Measurements from ENCODE around the gene MDM4. TPM values are rescaled to one million over a fixed set of nuclear protein-coding genes. Genes with fewer than 3 reads are reported as not detected.

MDM4 gene
- total RNA-seq, 2 experiments from 2014 or later = 89.1 to 94.6 TPM

GRCh38 chr1:204503913-204504519 is 12.2 kb upstream of the MDM4 start:
- Mint-ChIP-seq H3K27me3 (peaks cover 2% of the 10 kb centered on the region), H3K36me3 (ENCODE audit: low read depth) (peaks cover 7% of the 10 kb centered on the region), H3K4me3 (no peak overlapping the region), H3K4me1 (peaks cover 31% of the 10 kb centered on the region), H3K27ac (peak overlapping the region; percentile 9), H3K9me3 (ENCODE audit: low read depth) (no peaks in the 10 kb centered on the region)
- intact Hi-C loops (cut with DNase I, micrococcal nuclease) = loop anchor here (1.0 to 10.0 kb wide), 7 partner anchors 10 to 1179 kb away; partner anchors contain the start of gene PIK3C2B (in 1 of the 2)
- ChIA-PET POLR2A (no interaction called here), CTCF (interaction anchor here (0.7 to 18.6 kb wide), 23 partner anchors 10 to 324 kb away, joined by 3 to 910 read pairs (median 8); partner anchors contain the start of genes MDM4 and PIK3C2B)
- no peak for ATAC-seq
- no peak for DNase-seq

GRCh38 chr1:204505674-204506200 is 10.5 kb upstream of the MDM4 start:
- H3K36me3 Mint-ChIP-seq (ENCODE audit: low read depth) = peaks cover 7% of the 10 kb centered on the region
- ChIA-PET POLR2A (interaction anchor here (0.8 to 3.1 kb wide), 3 partner anchors 10 to 12 kb away, joined by 3 to 63 read pairs (median 5); partner anchors contain the start of gene MDM4), CTCF (interaction anchor here (0.7 to 18.6 kb wide), 16 partner anchors 8 to 343 kb away, joined by 3 to 910 read pairs (median 6); partner anchors contain the start of genes MDM4 and PIK3C2B)
- H3K4me1 Mint-ChIP-seq = peaks cover 26% of the 10 kb centered on the region
- DNase-seq (no peak), ATAC-seq (no peak)
- H3K27me3 Mint-ChIP-seq = peaks cover 2% of the 10 kb centered on the region
- peak overlapping the region; percentile 89 for H3K4me3 Mint-ChIP-seq
- H3K9me3 Mint-ChIP-seq (ENCODE audit: low read depth) = no peaks in the 10 kb centered on the region
- peak overlapping the region; percentile 99 for H3K27ac Mint-ChIP-seq
- intact Hi-C loops (cut with DNase I, micrococcal nuclease) = loop anchor here (1.0 to 10.0 kb wide), 10 partner anchors 15 to 1243 kb away; partner anchors contain the start of genes PPP1R15B (in 2 of the 2), SNRPE (in 1 of the 2), ZBED6 (in 1 of the 2) and ZC3H11A (in 1 of the 2)

GRCh38 chr1:204506201-204506968 is 9.8 kb upstream of the MDM4 start:
- Mint-ChIP-seq H3K4me1 (peaks cover 28% of the 10 kb centered on the region), H3K27me3 (peaks cover 2% of the 10 kb centered on the region), H3K36me3 (ENCODE audit: low read depth) (peaks cover 7% of the 10 kb centered on the region), H3K27ac (peak overlapping the region; percentile 99), H3K9me3 (ENCODE audit: low read depth) (no peaks in the 10 kb centered on the region), H3K4me3 (peak overlapping the region; percentile 89)
- CTCF ChIA-PET = interaction anchor here (0.7 to 18.6 kb wide), 17 partner anchors 9 to 343 kb away, joined by 3 to 910 read pairs (median 6); partner anchors contain the start of genes MDM4 and PIK3C2B
- DNase-seq = peak; percentile 86
- POLR2A ChIA-PET = interaction anchor here (0.6 to 3.1 kb wide), 3 partner anchors 10 to 14 kb away, joined by 3 to 63 read pairs (median 3); partner anchors contain the start of gene MDM4
- peak; percentile 82 for ATAC-seq
- intact Hi-C loops (cut with DNase I, micrococcal nuclease) = loop anchor here (1.0 to 10.0 kb wide), 10 partner anchors 14 to 1242 kb away; partner anchors contain the start of genes PPP1R15B (in 2 of the 2), SNRPE (in 1 of the 2), ZBED6 (in 1 of the 2) and ZC3H11A (in 1 of the 2)

DNA sequence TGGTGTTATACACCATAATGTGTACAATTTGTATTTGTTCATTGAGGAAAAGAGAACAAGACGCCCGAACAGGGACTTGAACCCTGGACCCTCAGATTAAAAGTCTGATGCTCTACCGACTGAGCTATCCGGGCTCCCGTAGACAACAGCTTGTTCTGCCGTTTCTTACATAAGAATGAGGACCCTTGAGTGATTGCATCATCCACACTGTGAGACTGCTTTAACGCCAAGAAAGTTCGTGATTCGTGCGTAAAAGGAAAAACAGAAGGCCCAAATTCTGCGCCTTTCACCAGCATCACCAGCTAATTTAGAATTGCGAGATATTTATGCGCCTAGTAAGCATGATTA is 9.3 kb upstream of the MDM4 start:
- Mint-ChIP-seq H3K27me3 (peaks cover 2% of the 10 kb centered on the region), H3K27ac (peak overlapping the region; percentile 99), H3K36me3 (ENCODE audit: low read depth) (peaks cover 7% of the 10 kb centered on the region), H3K4me3 (peak overlapping the region; percentile 89), H3K4me1 (peaks cover 28% of the 10 kb centered on the region), H3K9me3 (ENCODE audit: low read depth) (no peaks in the 10 kb centered on the region)
- intact Hi-C loops (cut with DNase I, micrococcal nuclease) = loop anchor here (1.0 to 10.0 kb wide), 11 partner anchors 9 to 1242 kb away; partner anchors contain the start of genes MDM4 (in 2 of the 2), PPP1R15B (in 2 of the 2), SNRPE (in 1 of the 2) and ZBED6 (in 1 of the 2)
- peak; percentile 91 for DNase-seq
- CTCF ChIA-PET = interaction anchor here (0.6 to 18.6 kb wide), 18 partner anchors 9 to 300 kb away, joined by 3 to 910 read pairs (median 6); partner anchors contain the start of genes MDM4 and PIK3C2B
- ATAC-seq = peak; percentile 72
- POLR2A ChIA-PET = interaction anchor here (0.6 to 3.1 kb wide), 4 partner anchors 9 to 103 kb away, joined by 3 to 63 read pairs (median 4); partner anchors contain the start of gene MDM4

- H3K4me3 Mint-ChIP-seq = peak overlapping the region; percentile 89
- POLR2A ChIA-PET = interaction anchor here (0.6 to 3.1 kb wide), 3 partner anchors 8 to 103 kb away, joined by 3 to 63 read pairs (median 4); partner anchors contain the start of gene MDM4
- H3K27me3 Mint-ChIP-seq = peaks cover 2% of the 10 kb centered on the region
- DNase-seq = peak; percentile 63
- intact Hi-C loops (cut with DNase I, micrococcal nuclease) = loop anchor here (1.0 to 10.0 kb wide), 8 partner anchors 9 to 1241 kb away; partner anchors contain the start of genes MDM4 (in 2 of the 2), PPP1R15B (in 1 of the 2), SNRPE (in 1 of the 2) and ZBED6 (in 1 of the 2)
- CTCF ChIA-PET = interaction anchor here (0.6 to 18.6 kb wide), 15 partner anchors 10 to 300 kb away, joined by 3 to 910 read pairs (median 7); partner anchors contain the start of genes MDM4 and PIK3C2B
- peaks cover 30% of the 10 kb centered on the region for H3K4me1 Mint-ChIP-seq
- peaks cover 7% of the 10 kb centered on the region for H3K36me3 Mint-ChIP-seq (ENCODE audit: low read depth)
- H3K27ac Mint-ChIP-seq = peak overlapping the region; percentile 99
- H3K9me3 Mint-ChIP-seq (ENCODE audit: low read depth) = no peaks in the 10 kb centered on the region
- peak; percentile 10 for ATAC-seq
Observed at GRCh38 chr1:204507317-204508105, 8.7 kb upstream of the MDM4 start.

DNA sequence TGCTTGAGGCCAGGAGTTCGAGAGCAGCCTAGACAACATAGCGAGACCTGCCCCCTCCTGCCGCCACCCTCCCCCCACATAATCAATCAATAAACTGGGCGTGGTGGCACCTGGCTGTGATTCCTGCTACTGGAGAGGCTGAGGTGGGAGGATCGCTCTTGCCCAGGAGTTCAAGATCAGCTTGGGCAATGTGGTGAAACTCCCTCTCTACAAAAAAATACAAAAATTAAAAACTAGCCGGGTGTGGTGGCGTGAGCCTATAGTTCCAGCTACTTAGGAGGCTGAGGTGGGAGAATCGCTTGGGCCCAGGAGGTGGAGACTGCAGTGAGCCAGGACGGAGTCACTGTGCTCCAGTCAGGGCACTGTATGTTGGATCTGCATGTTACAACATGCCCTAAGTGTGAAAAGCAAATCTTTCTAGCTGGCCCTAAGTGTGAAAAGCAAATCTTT is 7.0 kb upstream of the MDM4 start:
- Mint-ChIP-seq H3K27ac (no peak overlapping the region), H3K4me1 (peaks cover 38% of the 10 kb centered on the region), H3K36me3 (ENCODE audit: low read depth) (peaks cover 7% of the 10 kb centered on the region), H3K27me3 (peaks cover 2% of the 10 kb centered on the region), H3K9me3 (ENCODE audit: low read depth) (no peaks in the 10 kb centered on the region), H3K4me3 (no peak overlapping the region)
- ChIA-PET CTCF (interaction anchor here (0.8 to 5.5 kb wide), 4 partner anchors 8 to 78 kb away, joined by 3 to 60 read pairs (median 4); partner anchors contain the start of gene MDM4), POLR2A (interaction anchor here (1.0 kb wide), 1 partner anchor 12 kb away, joined by 3 read pairs; no protein-coding TSS in a partner anchor)
- no peak for DNase-seq
- no peak for ATAC-seq
- intact Hi-C loops (cut with DNase I, micrococcal nuclease) = loop anchor here (5.0 to 10.0 kb wide), 3 partner anchors 298 to 1184 kb away; partner anchors contain the start of genes ZBED6 (in 1 of the 2) and ZC3H11A (in 1 of the 2)

DNA sequence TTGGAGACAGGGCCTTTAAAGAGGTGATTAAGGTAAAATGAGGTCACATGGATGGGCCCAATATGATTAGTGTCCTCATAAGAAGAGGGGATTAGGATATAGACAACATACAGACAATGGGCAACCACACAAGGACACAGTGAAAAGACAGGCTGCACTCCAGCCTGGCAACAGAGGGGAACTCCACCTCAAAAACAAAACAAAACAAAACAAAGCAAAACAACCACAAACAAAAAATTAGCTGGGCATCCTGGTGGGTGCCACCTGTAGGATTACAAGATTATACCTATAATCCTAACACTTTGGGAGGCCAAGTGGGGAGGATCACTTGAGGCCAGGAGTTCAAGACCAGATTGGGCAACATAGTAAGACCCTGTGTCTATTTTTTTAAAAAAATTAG is 4.8 kb upstream of the MDM4 start:
- intact Hi-C loops (cut with DNase I, micrococcal nuclease) = loop anchor here in 1 of 2 experiments (10.0 kb wide), 2 partner anchors 693 to 1707 kb away; partner anchors contain the start of gene KDM5B
- Mint-ChIP-seq H3K27ac (peak overlapping the region; percentile 63), H3K9me3 (ENCODE audit: low read depth) (no peaks in the 10 kb centered on the region), H3K4me3 (no peak overlapping the region), H3K27me3 (no peaks in the 10 kb centered on the region), H3K4me1 (peaks cover 39% of the 10 kb centered on the region), H3K36me3 (ENCODE audit: low read depth) (peaks cover 5% of the 10 kb centered on the region)
- ChIA-PET POLR2A (no interaction called here), CTCF (interaction anchor here (2.2 kb wide), 1 partner anchor 8 kb away, joined by 9 read pairs; no protein-coding TSS in a partner anchor)
- DNase-seq = no peak
- ATAC-seq = no peak

- H3K27ac Mint-ChIP-seq = peak overlapping the region; percentile 98
- CTCF ChIA-PET = interaction anchor here (0.7 to 2.2 kb wide), 5 partner anchors 10 to 630 kb away, joined by 3 to 9 read pairs (median 6); no protein-coding TSS in a partner anchor
- H3K9me3 Mint-ChIP-seq (ENCODE audit: low read depth) = peaks cover 2% of the 10 kb centered on the region
- H3K27me3 Mint-ChIP-seq = no peaks in the 10 kb centered on the region
- DNase-seq = peak; percentile 65
- peaks cover 37% of the 10 kb centered on the region for H3K4me1 Mint-ChIP-seq
- POLR2A ChIA-PET = interaction anchor here (0.7 kb wide), 1 partner anchor 53 kb away, joined by 3 read pairs; no protein-coding TSS in a partner anchor
- intact Hi-C loops (cut with DNase I, micrococcal nuclease) = loop anchor here in 1 of 2 experiments (10.0 kb wide), 2 partner anchors 692 to 1708 kb away; partner anchors contain the start of gene KDM5B
- ATAC-seq = peak; percentile 3
- peak overlapping the region; percentile 75 for H3K4me3 Mint-ChIP-seq
- peaks cover 14% of the 10 kb centered on the region for H3K36me3 Mint-ChIP-seq (ENCODE audit: low read depth)
Observed at GRCh38 chr1:204513117-204513716, 3.0 kb upstream of the MDM4 start.

DNA sequence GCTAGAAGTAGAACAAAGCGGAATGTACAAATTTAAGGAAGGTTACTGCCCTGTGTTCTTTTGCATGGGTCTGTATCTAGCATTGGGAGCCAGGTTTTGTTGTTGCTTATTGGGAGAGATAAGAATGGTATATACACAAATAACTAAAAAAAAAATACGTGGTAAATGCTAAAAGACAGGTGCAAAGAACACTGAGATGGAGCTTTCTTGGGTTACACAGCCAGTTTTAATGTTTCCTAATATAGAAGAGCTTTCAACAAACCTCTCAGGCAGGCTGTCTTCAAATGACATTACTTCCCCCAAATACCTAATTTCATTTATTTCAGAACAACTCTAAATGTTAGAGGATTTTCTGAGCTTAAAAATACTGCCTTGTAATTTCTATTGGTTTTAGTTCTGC is 1.4 kb upstream of the MDM4 start:
- intact Hi-C loops (cut with DNase I, micrococcal nuclease) = loop anchor here (5.0 to 10.0 kb wide), 4 partner anchors 47 to 1710 kb away; partner anchors contain the start of gene KDM5B (in 1 of the 2)
- Mint-ChIP-seq H3K27me3 (no peaks in the 10 kb centered on the region), H3K27ac (peak overlapping the region; percentile 83), H3K4me1 (peaks cover 51% of the 10 kb centered on the region), H3K4me3 (peak overlapping the region; percentile 15), H3K9me3 (ENCODE audit: low read depth) (peaks cover 2% of the 10 kb centered on the region), H3K36me3 (ENCODE audit: low read depth) (peaks cover 28% of the 10 kb centered on the region)
- ChIA-PET CTCF (interaction anchor here (0.8 to 5.6 kb wide), 5 partner anchors 8 to 292 kb away, joined by 3 to 60 read pairs (median 15); no protein-coding TSS in a partner anchor), POLR2A (interaction anchor here (0.6 to 3.1 kb wide), 5 partner anchors 8 to 23 kb away, joined by 3 to 63 read pairs (median 5); no protein-coding TSS in a partner anchor)
- DNase-seq (no peak), ATAC-seq (no peak)

All from activated CD4-positive, alpha-beta T cell treated with anti-CD3 and anti-CD28 coated beads for 36 hours (primary cell).